KMS-11 (cell line): ENCODE data around the gene PLEKHA5.

ENCODE experiments used
- H2AFZ ChIP-seq: fragments of 200-600 bp; sonication (generic); 2 replicates; pipeline ENCODE4 v1.6.1; 2016; ENCODE audit warnings: antibody characterized with exemption, mixed run types, low read depth
- H3K27ac ChIP-seq: fragments of 200-600 bp; sonication (generic); 2 replicates; pipeline ENCODE4 v1.6.1; 2016; ENCODE audit warnings: mild to moderate bottlenecking, mixed run types
- H3K27me3 ChIP-seq: fragments of 200-600 bp; sonication (generic); 2 replicates; pipeline ENCODE4 v1.6.1; 2017; ENCODE audit warnings: mild to moderate bottlenecking, low read depth, mixed run types, moderate library complexity; ENCODE audit not compliant: insufficient read depth
- H3K36me3 ChIP-seq: fragments of 200-600 bp; sonication (generic); 2 replicates; pipeline ENCODE4 v1.6.1; 2017; ENCODE audit warnings: mild to moderate bottlenecking, mixed run types; ENCODE audit not compliant: insufficient read depth
- H3K4me1 ChIP-seq: fragments of 200-600 bp; sonication (generic); 2 replicates; pipeline ENCODE4 v1.6.1; 2016; ENCODE audit warnings: mild to moderate bottlenecking, low read depth, mixed run types; ENCODE audit not compliant: poor library complexity, severe bottlenecking
- H3K4me2 ChIP-seq: fragments of 200-600 bp; sonication (generic); 2 replicates; pipeline ENCODE4 v1.7.0; 2016; ENCODE audit warnings: mild to moderate bottlenecking, mixed run types
- H3K4me3 ChIP-seq: fragments of 200-600 bp; sonication (generic); IDR thresholded peaks from 2 replicates; pipeline ENCODE4 v1.6.1; 2017; ENCODE audit warnings: low read depth, low read length, mixed read lengths; ENCODE audit not compliant: insufficient read depth
- H3K79me2 ChIP-seq: fragments of 200-600 bp; sonication (generic); 2 replicates; pipeline ENCODE4 v1.6.1; 2016; ENCODE audit warnings: low read depth, mixed run types; ENCODE audit not compliant: insufficient read depth
- H3K9ac ChIP-seq: fragments of 200-600 bp; sonication (generic); 2 replicates; pipeline ENCODE4 v1.6.1; 2016; ENCODE audit warnings: mild to moderate bottlenecking, mixed run types
- H4K20me1 ChIP-seq: fragments of 200-600 bp; sonication (generic); 2 replicates; pipeline ENCODE4 v1.6.1; 2016; ENCODE audit warnings: mild to moderate bottlenecking, mixed run types; ENCODE audit not compliant: insufficient read depth
- TF ChIP-seq, protein P1 (sequence below): fragments of 200-600 bp; sonication (generic); conservative IDR thresholded peaks from 2 replicates; pipeline ENCODE4 v1.6.1; 2017; ENCODE audit warnings: low read depth, mild to moderate bottlenecking, antibody characterized with exemption, low read length, moderate library complexity, mixed read lengths

The PLEKHA5 gene

DNA sequence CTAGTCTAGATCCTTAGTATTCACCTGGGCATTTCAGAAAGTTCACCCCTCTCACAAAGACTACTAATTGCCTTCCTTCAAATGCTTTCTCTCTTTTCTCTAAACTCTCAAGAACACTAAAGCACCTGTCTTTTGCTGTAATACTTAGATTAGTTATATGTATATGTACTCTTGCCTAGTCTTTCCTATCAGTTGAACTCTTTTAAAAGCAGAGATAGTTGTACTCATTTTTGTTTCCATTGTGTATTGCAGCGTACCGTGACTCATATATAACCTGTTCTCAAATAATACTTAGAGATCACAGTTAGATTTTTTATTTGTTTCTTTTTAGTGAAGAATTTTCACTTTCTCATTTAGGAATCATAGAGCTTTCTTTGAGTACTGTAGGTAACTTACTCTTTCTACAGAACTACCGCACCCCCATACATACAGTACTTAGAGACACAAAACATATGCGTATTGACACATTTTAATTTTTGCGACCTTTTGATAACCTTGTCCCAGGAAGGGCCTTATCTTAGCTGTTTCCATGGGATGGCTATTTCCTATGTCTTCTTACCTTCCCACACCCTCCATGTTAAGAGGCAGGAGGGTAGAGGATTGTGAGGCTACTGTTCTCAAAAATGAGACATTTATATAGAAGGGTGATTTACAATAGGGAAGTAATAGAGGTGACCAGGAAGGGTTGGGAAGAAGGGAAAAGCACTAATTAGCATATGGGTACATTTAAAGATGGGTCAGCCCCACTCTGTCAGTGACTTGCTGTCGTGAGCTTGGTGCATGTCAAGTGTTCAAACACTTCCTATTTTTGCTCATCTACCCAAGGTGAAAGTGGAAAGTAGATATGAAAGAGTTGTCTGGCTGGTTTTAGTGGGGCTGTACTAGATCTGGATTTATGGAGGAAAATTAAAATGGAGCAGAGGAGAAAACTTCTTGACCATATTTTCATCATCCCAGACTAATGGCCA, 74.3 kb downstream of the PLEKHA5 start:
- H2AFZ ChIP-seq = no peak overlapping the region
- no peaks in the 10 kb centered on the region for H3K79me2 ChIP-seq
- H3K27ac ChIP-seq = no peak overlapping the region
- peaks cover 13% of the 10 kb centered on the region for H3K4me1 ChIP-seq
- H4K20me1 ChIP-seq = no peaks in the 10 kb centered on the region
- TF ChIP-seq, protein P1, sequence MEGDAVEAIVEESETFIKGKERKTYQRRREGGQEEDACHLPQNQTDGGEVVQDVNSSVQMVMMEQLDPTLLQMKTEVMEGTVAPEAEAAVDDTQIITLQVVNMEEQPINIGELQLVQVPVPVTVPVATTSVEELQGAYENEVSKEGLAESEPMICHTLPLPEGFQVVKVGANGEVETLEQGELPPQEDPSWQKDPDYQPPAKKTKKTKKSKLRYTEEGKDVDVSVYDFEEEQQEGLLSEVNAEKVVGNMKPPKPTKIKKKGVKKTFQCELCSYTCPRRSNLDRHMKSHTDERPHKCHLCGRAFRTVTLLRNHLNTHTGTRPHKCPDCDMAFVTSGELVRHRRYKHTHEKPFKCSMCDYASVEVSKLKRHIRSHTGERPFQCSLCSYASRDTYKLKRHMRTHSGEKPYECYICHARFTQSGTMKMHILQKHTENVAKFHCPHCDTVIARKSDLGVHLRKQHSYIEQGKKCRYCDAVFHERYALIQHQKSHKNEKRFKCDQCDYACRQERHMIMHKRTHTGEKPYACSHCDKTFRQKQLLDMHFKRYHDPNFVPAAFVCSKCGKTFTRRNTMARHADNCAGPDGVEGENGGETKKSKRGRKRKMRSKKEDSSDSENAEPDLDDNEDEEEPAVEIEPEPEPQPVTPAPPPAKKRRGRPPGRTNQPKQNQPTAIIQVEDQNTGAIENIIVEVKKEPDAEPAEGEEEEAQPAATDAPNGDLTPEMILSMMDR = no peak
- no peaks in the 10 kb centered on the region for H3K36me3 ChIP-seq
- H3K27me3 ChIP-seq = no peaks in the 10 kb centered on the region
- no peak overlapping the region for H3K4me3 ChIP-seq
- H3K9ac ChIP-seq = no peak overlapping the region
- no peak overlapping the region for H3K4me2 ChIP-seq

DNA sequence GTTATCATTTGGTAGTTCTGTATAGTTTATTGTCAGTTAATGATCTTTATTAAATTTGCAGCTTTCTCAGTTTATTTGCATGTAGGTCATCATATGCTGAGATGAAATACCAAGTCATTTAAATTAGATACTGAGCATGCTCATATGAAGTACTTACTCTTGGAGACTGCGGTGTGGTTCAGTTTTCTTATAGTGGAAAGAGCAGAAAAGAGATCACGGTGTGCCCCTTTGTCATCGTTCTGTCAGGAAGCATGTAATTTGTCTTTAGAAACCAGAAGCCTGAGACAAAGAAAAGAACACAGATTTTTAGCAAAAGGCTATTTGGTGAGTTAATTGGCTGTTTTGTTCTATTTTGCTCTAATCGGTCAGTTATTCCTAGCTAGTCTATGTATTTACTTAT, 75.6 kb downstream of the PLEKHA5 start:
- H3K79me2 ChIP-seq = no peaks in the 10 kb centered on the region
- no peak overlapping the region for H3K4me3 ChIP-seq
- H3K4me2 ChIP-seq = no peak overlapping the region

DNA sequence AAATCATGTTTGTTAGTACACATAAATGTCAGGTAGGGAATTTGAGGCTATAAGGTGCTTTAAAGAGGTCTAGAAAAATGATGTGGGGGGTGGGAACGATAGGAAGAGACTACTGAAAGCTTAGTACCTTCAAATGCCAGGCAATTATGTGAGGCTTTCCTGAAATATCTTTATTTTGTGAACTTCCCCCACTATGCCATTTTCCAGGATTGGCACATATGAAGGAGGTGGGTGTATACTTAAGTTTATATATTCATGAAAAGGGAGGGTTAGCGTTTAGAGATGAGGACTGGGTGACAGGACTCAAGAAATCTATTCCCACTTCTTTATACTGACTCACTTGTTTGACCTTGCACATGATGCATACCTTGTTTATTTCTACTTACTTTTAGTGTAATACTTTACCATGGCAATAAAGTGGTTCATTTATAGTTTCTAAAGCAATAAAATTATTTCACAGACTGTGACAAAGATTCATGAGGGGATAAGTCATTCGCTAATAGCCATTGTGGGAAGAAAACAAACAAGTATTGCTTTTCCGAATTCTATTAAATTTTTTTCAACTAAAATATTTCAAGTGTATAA, 77.1 kb downstream of the PLEKHA5 start:
- Histone ChIP-seq H3K4me3 (no peak overlapping the region), H3K4me1 (no peaks in the 10 kb centered on the region), H3K4me2 (no peak overlapping the region), H3K9ac (no peak overlapping the region), H2AFZ (no peak overlapping the region), H3K27me3 (no peaks in the 10 kb centered on the region), H3K36me3 (no peaks in the 10 kb centered on the region), H3K79me2 (no peaks in the 10 kb centered on the region), H4K20me1 (no peaks in the 10 kb centered on the region), H3K27ac (no peak overlapping the region)
- TF ChIP-seq, protein P1 = no peak

More for the DNA sequence above, 75.6 kb downstream of the PLEKHA5 start:
- Histone ChIP-seq H2AFZ (no peak overlapping the region), H4K20me1 (no peaks in the 10 kb centered on the region), H3K9ac (no peak overlapping the region), H3K27ac (no peak overlapping the region), H3K27me3 (no peaks in the 10 kb centered on the region), H3K4me1 (peaks cover under 1% of the 10 kb centered on the region), H3K36me3 (no peaks in the 10 kb centered on the region)
- TF ChIP-seq, protein P1 = no peak

DNA sequence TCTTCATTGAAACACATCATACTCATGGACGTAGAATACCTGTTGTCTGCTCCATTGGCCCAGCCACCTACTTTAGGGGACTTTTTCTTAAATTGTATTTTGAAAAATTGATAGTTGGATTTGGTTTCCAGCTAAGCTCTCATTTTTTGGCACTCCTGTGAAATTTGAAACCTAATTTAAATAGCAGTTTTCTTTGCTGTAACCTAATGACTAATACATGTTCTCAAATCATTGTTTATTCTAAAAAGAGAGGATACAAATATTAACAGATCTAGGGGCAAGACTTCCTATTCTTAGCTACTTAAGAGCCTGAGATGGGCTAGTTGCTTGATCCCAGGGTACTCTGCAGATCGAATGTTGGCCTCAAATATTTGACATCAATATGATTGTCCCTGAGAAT, 78.9 kb downstream of the PLEKHA5 start:
- TF ChIP-seq, protein P1 = no peak
- Histone ChIP-seq H3K79me2 (no peaks in the 10 kb centered on the region), H3K9ac (no peak overlapping the region), H4K20me1 (no peaks in the 10 kb centered on the region), H3K4me1 (peaks cover 2% of the 10 kb centered on the region), H3K4me3 (no peak overlapping the region), H3K4me2 (no peak overlapping the region), H2AFZ (no peak overlapping the region), H3K36me3 (no peaks in the 10 kb centered on the region), H3K27ac (no peak overlapping the region), H3K27me3 (no peaks in the 10 kb centered on the region)
